Tibial artery (tissue), 4 donors: ENCODE measurements around the gene RABGAP1.

Experiments used
- DNase-seq, 2 donors: peaks; one replicate each; pipeline ENCODE4 v3.0.0-alpha.2; 2019
- H3K27ac ChIP-seq, 2 donors: fragments of 200-600 bp; sonication (generic) in 1 of 2; 1 replicate in 1 of 2; 2 replicates in 1 of 2; pipeline ENCODE4 v1.5.1; 2018 to 2019; ENCODE audit warnings: mild to moderate bottlenecking in 1 of 2
- H3K27me3 ChIP-seq, 2 donors: fragments of 200-600 bp; sonication (generic) in 1 of 2; one replicate each; pipeline versions ENCODE4 v1.5.1 to v1.6.0; 2016 to 2019
- H3K36me3 ChIP-seq, 3 donors: fragments of 200-600 bp; sonication (generic) in 2 of 3; one replicate each; pipeline ENCODE4 v1.5.1; 2016 to 2019; ENCODE audit warnings: mild to moderate bottlenecking in 2 of 3
- H3K4me1 ChIP-seq, 4 donors: fragments of 200-600 bp; sonication (generic) in 2 of 4; 1 replicate in 3 of 4; 2 replicates in 1 of 4; pipeline ENCODE4 v1.5.1; 2016 to 2019
- H3K4me3 ChIP-seq, 2 donors: fragments of 200-600 bp; sonication (generic) in 1 of 2; 1 replicate in 1 of 2; 2 replicates in 1 of 2; pipeline ENCODE4 v1.5.1; 2018 to 2019; ENCODE audit warnings: mild to moderate bottlenecking in 2 of 2
- H3K9me3 ChIP-seq, 3 donors: fragments of 200-600 bp; sonication (generic) in 1 of 3; one replicate each; pipeline ENCODE4 v1.5.1; 2016 to 2019
- intact Hi-C: fragments of 100-400 bp; cut with DNase I; formaldehyde crosslinking; loops from one replicate; pipeline ENCODE4 v1.15.0; 2023; ENCODE audit warnings: low total_unique reads
- TF ChIP-seq, protein P1 (sequence below), 2 experiments: fragments of 200-600 bp in 1 of 2; fragments of 450-650 bp in 1 of 2; IDR thresholded peaks; one replicate each; pipeline ENCODE4 v1.5.1; 2017 to 2019; ENCODE audit warnings: antibody characterized with exemption in 2 of 2, mild to moderate bottlenecking in 1 of 2, moderate library complexity in 1 of 2

RABGAP1 gene

GRCh38 chr9:123091459-123091858 is 150.6 kb downstream of the RABGAP1 start:
- Histone ChIP-seq H3K27ac (peak overlapping the region in 1 of 2 donors; percentile 8), H3K9me3 (no peaks in the 10 kb centered on the region), H3K4me1 (peaks cover 0 to 6% (median 0%) of the 10 kb centered on the region in 4 donors), H3K36me3 (peaks cover 77 to 91% (median 81%) of the 10 kb centered on the region in 3 donors), H3K4me3 (no peak overlapping the region), H3K27me3 (no peaks in the 10 kb centered on the region)
- intact Hi-C loops: no loop called here
- DNase-seq: no peak
- TF ChIP-seq, protein P1, sequence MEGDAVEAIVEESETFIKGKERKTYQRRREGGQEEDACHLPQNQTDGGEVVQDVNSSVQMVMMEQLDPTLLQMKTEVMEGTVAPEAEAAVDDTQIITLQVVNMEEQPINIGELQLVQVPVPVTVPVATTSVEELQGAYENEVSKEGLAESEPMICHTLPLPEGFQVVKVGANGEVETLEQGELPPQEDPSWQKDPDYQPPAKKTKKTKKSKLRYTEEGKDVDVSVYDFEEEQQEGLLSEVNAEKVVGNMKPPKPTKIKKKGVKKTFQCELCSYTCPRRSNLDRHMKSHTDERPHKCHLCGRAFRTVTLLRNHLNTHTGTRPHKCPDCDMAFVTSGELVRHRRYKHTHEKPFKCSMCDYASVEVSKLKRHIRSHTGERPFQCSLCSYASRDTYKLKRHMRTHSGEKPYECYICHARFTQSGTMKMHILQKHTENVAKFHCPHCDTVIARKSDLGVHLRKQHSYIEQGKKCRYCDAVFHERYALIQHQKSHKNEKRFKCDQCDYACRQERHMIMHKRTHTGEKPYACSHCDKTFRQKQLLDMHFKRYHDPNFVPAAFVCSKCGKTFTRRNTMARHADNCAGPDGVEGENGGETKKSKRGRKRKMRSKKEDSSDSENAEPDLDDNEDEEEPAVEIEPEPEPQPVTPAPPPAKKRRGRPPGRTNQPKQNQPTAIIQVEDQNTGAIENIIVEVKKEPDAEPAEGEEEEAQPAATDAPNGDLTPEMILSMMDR (IDR thresholded peaks at IDR 0.05): no peak

GRCh38 chr9:123093141-123093540 is 152.3 kb downstream of the RABGAP1 start:
- intact Hi-C loops: no loop called here
- Histone ChIP-seq H3K9me3 (no peaks in the 10 kb centered on the region), H3K4me1 (peaks cover 0 to 4% (median 2%) of the 10 kb centered on the region in 4 donors), H3K36me3 (peaks cover 83 to 91% (median 86%) of the 10 kb centered on the region in 3 donors), H3K4me3 (no peak overlapping the region), H3K27me3 (no peaks in the 10 kb centered on the region), H3K27ac (no peak overlapping the region)
- no peak for DNase-seq
- TF ChIP-seq, protein P1 (IDR thresholded peaks at IDR 0.05): no peak

GRCh38 chr9:123096987-123097386 is 156.2 kb downstream of the RABGAP1 start:
- H3K9me3 ChIP-seq: no peaks in the 10 kb centered on the region
- peaks cover 83 to 90% (median 87%) of the 10 kb centered on the region in 3 donors for H3K36me3 ChIP-seq
- H3K4me1 ChIP-seq: peaks cover 0 to 7% (median 2%) of the 10 kb centered on the region in 4 donors
- intact Hi-C loops: no loop called here
- H3K27ac ChIP-seq: no peak overlapping the region
- H3K27me3 ChIP-seq: no peaks in the 10 kb centered on the region
- TF ChIP-seq, protein P1 (IDR thresholded peaks at IDR 0.05): no peak
- DNase-seq: no peak
- no peak overlapping the region for H3K4me3 ChIP-seq

DNA sequence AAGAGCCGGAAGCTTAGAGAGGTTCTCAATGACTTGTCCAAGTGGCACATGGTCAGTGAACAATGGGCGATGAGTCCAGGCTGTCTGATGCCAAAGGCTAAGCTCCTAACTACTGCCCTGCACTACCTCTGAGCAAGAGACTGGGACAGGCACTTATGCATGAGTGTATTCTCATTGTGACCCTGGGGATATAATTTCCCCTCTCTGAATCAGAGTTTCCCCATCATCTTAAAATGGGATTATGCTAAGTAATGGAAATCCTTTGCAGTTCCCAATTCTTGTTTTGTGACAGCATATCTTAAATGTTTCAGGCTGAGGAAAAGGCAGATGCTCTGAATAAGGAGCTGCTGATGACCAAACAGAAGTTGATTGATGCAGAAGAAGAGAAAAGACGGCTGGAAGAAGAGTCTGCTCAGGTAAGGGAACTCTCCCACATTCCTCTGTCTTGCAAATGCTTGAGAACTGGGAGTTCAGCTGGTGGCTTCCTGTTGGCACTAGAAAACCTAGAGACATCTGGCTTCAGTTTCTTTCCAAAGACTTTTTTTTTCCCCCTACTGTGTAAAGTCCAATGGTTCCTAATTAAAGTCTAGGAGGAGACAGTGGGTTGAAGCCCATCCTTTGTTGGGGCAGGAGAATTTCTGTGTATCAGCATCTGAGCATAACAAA is 156.7 kb downstream of the RABGAP1 start:
- TF ChIP-seq, protein P1 (IDR thresholded peaks at IDR 0.05): no peak
- no peaks in the 10 kb centered on the region for H3K9me3 ChIP-seq
- intact Hi-C loops: no loop called here
- H3K27ac ChIP-seq: no peak overlapping the region
- peaks cover 0 to 7% (median 2%) of the 10 kb centered on the region in 4 donors for H3K4me1 ChIP-seq
- no peaks in the 10 kb centered on the region for H3K27me3 ChIP-seq
- H3K36me3 ChIP-seq: peaks cover 86 to 90% (median 90%) of the 10 kb centered on the region in 3 donors
- no peak for DNase-seq
- no peak overlapping the region for H3K4me3 ChIP-seq

- H3K9me3 ChIP-seq: no peaks in the 10 kb centered on the region
- peaks cover 0 to 7% (median 2%) of the 10 kb centered on the region in 4 donors for H3K4me1 ChIP-seq
- TF ChIP-seq, protein P1 (IDR thresholded peaks at IDR 0.05): no peak
- H3K36me3 ChIP-seq: peaks cover 86 to 90% (median 90%) of the 10 kb centered on the region in 3 donors
- no peak overlapping the region for H3K27ac ChIP-seq
- no peak for DNase-seq
- no peak overlapping the region for H3K4me3 ChIP-seq
- intact Hi-C loops: no loop called here
- H3K27me3 ChIP-seq: no peaks in the 10 kb centered on the region
These were observed 157.3 kb downstream of the RABGAP1 start for GRCh38 chr9:123098096-123098459.
